HepG2 (cell line): Measurements from ENCODE around the gene KIF1B. TPM values are rescaled to one million over a fixed set of nuclear protein-coding genes. Genes with fewer than 3 reads are reported as not detected.

Experiments used
- AGO2 ChIP-seq: fragments of 200-400 bp; formaldehyde crosslinking; optimal IDR thresholded peaks from 2 replicates; pipeline ENCODE3; 2017; ENCODE audit warnings: mild to moderate bottlenecking, low read depth, low read length, moderate library complexity
- ATF1 ChIP-seq: IDR thresholded peaks from 2 replicates; pipeline ENCODE4 v1.6.1; 2016; ENCODE audit warnings: mild to moderate bottlenecking, control low read depth
- ATF7-NPFF ChIP-seq: sonication (generic); formaldehyde crosslinking; IDR thresholded peaks from 2 replicates; pipeline ENCODE4 v1.8.1; 2023; ENCODE audit warnings: mild to moderate bottlenecking, low read depth, missing genetic modification reagents, moderate library complexity
- ERF ChIP-seq: IDR thresholded peaks from 2 replicates; pipeline ENCODE4 v1.6.1; 2018; ENCODE audit warnings: missing biosample characterization, missing genetic modification reagents
- HDAC1 ChIP-seq: sonication (generic); formaldehyde crosslinking; IDR thresholded peaks from 2 replicates; pipeline ENCODE4 v1.5.1; 2020; ENCODE audit warnings: mild to moderate bottlenecking, missing genetic modification reagents
- HOXA9 ChIP-seq: sonication (generic); formaldehyde crosslinking; IDR thresholded peaks from 2 replicates; pipeline ENCODE4 v1.8.1; 2022; ENCODE audit warnings: missing genetic modification reagents, mild to moderate bottlenecking, moderate library complexity, borderline replicate concordance
- KMT2A ChIP-seq: sonication (generic); formaldehyde crosslinking; IDR thresholded peaks from 2 replicates; pipeline ENCODE4 v1.4.0; 2020; ENCODE audit warnings: missing genetic modification reagents
- PPARG ChIP-seq: conservative IDR thresholded peaks from 2 replicates; pipeline ENCODE4 v1.6.1; 2016; ENCODE audit warnings: missing biosample characterization, missing genetic modification reagents
- SIN3A ChIP-seq: IDR thresholded peaks from 2 replicates; pipeline ENCODE4 v1.6.1; 2011; ENCODE audit warnings: low read depth, mild to moderate bottlenecking, control low read depth, low read length, borderline replicate concordance
- SYNCRIP ChIP-seq: fragments of 200-400 bp; formaldehyde crosslinking; IDR thresholded peaks from 2 replicates; pipeline ENCODE4 v1.6.1; 2018; ENCODE audit warnings: mild to moderate bottlenecking, low read depth, low read length; ENCODE audit not compliant: insufficient read depth
- YY1 ChIP-seq: IDR thresholded peaks from 2 replicates; pipeline ENCODE4 v1.6.1; 2011; ENCODE audit warnings: low read length, low read depth, moderate library complexity, mild to moderate bottlenecking; ENCODE audit not compliant: insufficient read depth, insufficient replicate concordance
- ZNF138 ChIP-seq: sonication (generic); formaldehyde crosslinking; IDR thresholded peaks from 2 replicates; pipeline ENCODE4 v1.5.0; 2020; ENCODE audit warnings: mild to moderate bottlenecking, low read depth, missing genetic modification reagents
- ZNF567 ChIP-seq: sonication (generic); formaldehyde crosslinking; IDR thresholded peaks from 2 replicates; pipeline ENCODE4 v1.8.1; 2023; ENCODE audit warnings: mild to moderate bottlenecking, missing genetic modification reagents, borderline replicate concordance
- ZNF776 ChIP-seq: sonication (generic); formaldehyde crosslinking; IDR thresholded peaks from 2 replicates; pipeline ENCODE4 v1.4.0; 2020; ENCODE audit warnings: mild to moderate bottlenecking, missing genetic modification reagents
- ZNF850 ChIP-seq: sonication (generic); formaldehyde crosslinking; conservative IDR thresholded peaks from 2 replicates; pipeline ENCODE4 v1.9.0; 2021; ENCODE audit warnings: mild to moderate bottlenecking, missing genetic modification reagents
- ZSCAN25 ChIP-seq: sonication (generic); formaldehyde crosslinking; IDR thresholded peaks from 2 replicates; pipeline ENCODE4 v1.8.0; 2022; ENCODE audit warnings: mild to moderate bottlenecking, missing genetic modification reagents
- polyA plus RNA-seq, 8 experiments: library from polyadenylated mRNA; depleted of rRNA in 3 of 8; stranded (reverse) in 7 of 8; unstranded in 1 of 8; fragments of >200 nt; fragmentation: Illumina TruSeq in 4 of 8; extraction: Trizol in 4 of 8; gene quantifications; 2 replicates each; pipeline versions ENCODE4 v1.2.1 to v1.2.3, GENCODE V29; 2011 to 2016; ENCODE audit warnings: low read depth in 4 of 8, missing spikeins in 1 of 8, mixed read lengths in 1 of 8; ENCODE audit not compliant: insufficient read depth in 1 of 8
- total RNA-seq, 5 experiments: library from RNA; depleted of rRNA; stranded (reverse); fragments of >200 nt; fragmentation: Illumina TruSeq; extraction: Trizol; gene quantifications; 2 replicates each; pipeline ENCODE4 v1.2.3, GENCODE V29; 2016; ENCODE audit warnings: low read depth in 1 of 5
- TF ChIP-seq, protein P1 (sequence below): sonication (generic); formaldehyde crosslinking; IDR thresholded peaks from 2 replicates; pipeline ENCODE4 v1.5.1; 2020; ENCODE audit warnings: mild to moderate bottlenecking, missing genetic modification reagents, moderate library complexity

Gene KIF1B
- total and polyA plus RNA-seq, 2 of the 13 experiments (the other 11 are each of a cell fraction or from before 2014, with no cell fraction given): 26.7 to 32.5 TPM

DNA sequence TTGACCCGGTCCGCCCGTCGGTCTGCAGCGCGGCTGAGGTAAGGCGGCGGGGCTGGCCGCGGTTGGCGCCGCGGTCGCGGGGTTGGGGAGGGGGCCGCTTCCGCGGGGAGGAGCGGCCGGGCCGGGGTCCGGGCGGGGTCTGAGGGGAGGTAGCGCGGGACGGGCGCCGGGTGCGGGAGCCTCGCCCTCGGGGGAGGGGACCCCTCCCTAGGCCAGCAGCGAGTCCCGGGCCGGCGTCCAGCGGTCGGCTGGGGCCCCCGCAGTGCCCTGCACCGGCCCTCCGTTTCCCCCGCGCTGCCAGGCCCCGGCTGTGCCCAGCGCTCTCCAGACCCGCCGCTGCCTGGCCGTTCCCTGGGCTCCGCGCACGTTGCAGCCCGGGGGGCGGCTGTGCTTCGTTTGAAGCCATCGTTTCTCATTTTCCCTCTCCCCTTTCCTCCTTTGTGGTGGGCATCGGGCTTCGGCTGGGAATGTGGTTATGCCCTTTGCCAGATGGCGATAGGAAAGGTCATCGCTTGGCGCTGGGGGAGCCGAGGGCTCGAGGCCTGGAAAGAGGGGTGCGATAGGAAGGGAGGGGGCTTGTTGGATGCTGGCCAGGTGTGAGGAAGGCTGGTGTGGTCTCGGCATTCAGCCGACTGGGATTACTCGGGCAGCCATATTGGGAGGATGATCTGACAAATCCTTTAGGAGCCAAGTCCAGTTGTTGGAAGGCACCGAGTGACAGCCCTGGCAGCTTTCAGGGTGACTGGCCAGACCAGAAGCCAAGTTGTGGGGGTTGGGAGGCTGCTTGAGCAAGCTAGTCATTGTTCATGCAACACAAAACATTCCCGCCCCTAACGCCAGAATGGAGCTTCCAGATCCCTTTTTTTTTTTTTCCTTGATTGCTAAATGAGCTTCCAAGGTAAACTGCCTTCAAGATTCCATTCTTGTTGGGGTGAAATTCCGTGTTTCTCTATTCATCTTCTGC is 753 bp downstream of the KIF1B start (continued):
- TF ChIP-seq, protein P1, sequence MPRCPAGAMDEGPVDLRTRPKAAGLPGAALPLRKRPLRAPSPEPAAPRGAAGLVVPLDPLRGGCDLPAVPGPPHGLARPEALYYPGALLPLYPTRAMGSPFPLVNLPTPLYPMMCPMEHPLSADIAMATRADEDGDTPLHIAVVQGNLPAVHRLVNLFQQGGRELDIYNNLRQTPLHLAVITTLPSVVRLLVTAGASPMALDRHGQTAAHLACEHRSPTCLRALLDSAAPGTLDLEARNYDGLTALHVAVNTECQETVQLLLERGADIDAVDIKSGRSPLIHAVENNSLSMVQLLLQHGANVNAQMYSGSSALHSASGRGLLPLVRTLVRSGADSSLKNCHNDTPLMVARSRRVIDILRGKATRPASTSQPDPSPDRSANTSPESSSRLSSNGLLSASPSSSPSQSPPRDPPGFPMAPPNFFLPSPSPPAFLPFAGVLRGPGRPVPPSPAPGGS (CRISPR knock-in tag): 0 out of 2 replicates have a peak, but pooled peaks have one; percentile 46
- no peak for TF ChIP-seq PPARG
- TF ChIP-seq ZNF776: no peak
- no peak for TF ChIP-seq SYNCRIP
- TF ChIP-seq ZSCAN25 (CRISPR knock-in tag): 0 out of 2 replicates have a peak, but pooled peaks have one; percentile 11
- TF ChIP-seq HOXA9 (CRISPR knock-in tag): no peak; the same call in 1 of the 2 replicates
- peak; percentile 43; the same call in 1 of the 2 replicates for TF ChIP-seq KMT2A
- peak; percentile 70 for TF ChIP-seq AGO2
- peak; percentile 27; the same call in 1 of the 2 replicates for TF ChIP-seq ATF7-NPFF
- peak; percentile 55 for TF ChIP-seq HDAC1
- TF ChIP-seq YY1: peak; percentile 87
- TF ChIP-seq ZNF138 (CRISPR knock-in tag): no peak
- TF ChIP-seq SIN3A: no peak
- no peak for TF ChIP-seq ZNF850 (CRISPR knock-in tag)
- TF ChIP-seq ERF (CRISPR knock-in tag): 0 out of 2 replicates have a peak, but pooled peaks have one; percentile 13
- no peak for TF ChIP-seq ATF1
- no peak for TF ChIP-seq ZNF567 (CRISPR knock-in tag)
